Measurements from ENCODE around the gene FRMD1.

- TF ChIP-seq, protein P1, sequence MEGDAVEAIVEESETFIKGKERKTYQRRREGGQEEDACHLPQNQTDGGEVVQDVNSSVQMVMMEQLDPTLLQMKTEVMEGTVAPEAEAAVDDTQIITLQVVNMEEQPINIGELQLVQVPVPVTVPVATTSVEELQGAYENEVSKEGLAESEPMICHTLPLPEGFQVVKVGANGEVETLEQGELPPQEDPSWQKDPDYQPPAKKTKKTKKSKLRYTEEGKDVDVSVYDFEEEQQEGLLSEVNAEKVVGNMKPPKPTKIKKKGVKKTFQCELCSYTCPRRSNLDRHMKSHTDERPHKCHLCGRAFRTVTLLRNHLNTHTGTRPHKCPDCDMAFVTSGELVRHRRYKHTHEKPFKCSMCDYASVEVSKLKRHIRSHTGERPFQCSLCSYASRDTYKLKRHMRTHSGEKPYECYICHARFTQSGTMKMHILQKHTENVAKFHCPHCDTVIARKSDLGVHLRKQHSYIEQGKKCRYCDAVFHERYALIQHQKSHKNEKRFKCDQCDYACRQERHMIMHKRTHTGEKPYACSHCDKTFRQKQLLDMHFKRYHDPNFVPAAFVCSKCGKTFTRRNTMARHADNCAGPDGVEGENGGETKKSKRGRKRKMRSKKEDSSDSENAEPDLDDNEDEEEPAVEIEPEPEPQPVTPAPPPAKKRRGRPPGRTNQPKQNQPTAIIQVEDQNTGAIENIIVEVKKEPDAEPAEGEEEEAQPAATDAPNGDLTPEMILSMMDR (IDR thresholded peaks at IDR 0.05): no peak
- TF ChIP-seq IRF1 (CRISPR knock-in tag; IDR thresholded peaks at IDR 0.05) (no peak), RELA (CRISPR knock-in tag; IDR thresholded peaks at IDR 0.05; ENCODE audit: borderline replicate concordance) (no peak), ZNF416 (CRISPR knock-in tag; IDR thresholded peaks at IDR 0.05) (no peak), ZBTB43 (CRISPR knock-in tag; IDR thresholded peaks at IDR 0.05) (no peak), ZNF263 (CRISPR knock-in tag; IDR thresholded peaks at IDR 0.05; ENCODE audit: low read depth) (no peak), ZNF423 (CRISPR knock-in tag; IDR thresholded peaks at IDR 0.05) (no peak), TCF7 (CRISPR knock-in tag; IDR thresholded peaks at IDR 0.05; ENCODE audit: low read depth) (no peak)
Measured at GRCh38 chr6:168035661-168036545, 43.1 kb downstream of the FRMD1 start.
